HG03025 (cell line): ENCODE results near the gene WDR41.

Experiments
- ATAC-seq: cut with Tn5 transposase; IDR thresholded peaks from one replicate; pipeline ENCODE4 v1.9.1; 2021; ENCODE audit warnings: mild to moderate bottlenecking, moderate library complexity; ENCODE audit not compliant: unreplicated experiment, low FRiP score

WDR41 gene

GRCh38 chr5:77448831-77449230, 43.3 kb downstream of the WDR41 start:
- no peak for ATAC-seq

- ATAC-seq = no peak
Observed at GRCh38 chr5:77444356-77444755, 47.8 kb downstream of the WDR41 start.

- no peak for ATAC-seq
Observed at GRCh38 chr5:77443670-77444069, 48.4 kb downstream of the WDR41 start.

- no peak for ATAC-seq
Observed at GRCh38 chr5:77438071-77438470, 54.0 kb downstream of the WDR41 start.

GRCh38 chr5:77437194-77437593, 54.9 kb downstream of the WDR41 start:
- no peak for ATAC-seq

- no peak for ATAC-seq
Observed at GRCh38 chr5:77431719-77432118, 60.4 kb downstream of the WDR41 start.

- ATAC-seq = no peak
Observed at GRCh38 chr5:77431286-77431685, 60.8 kb downstream of the WDR41 start.

- ATAC-seq = no peak
Observed at GRCh38 chr5:77430726-77431125, 61.4 kb downstream of the WDR41 start.

GRCh38 chr5:77428526-77428925, 63.6 kb downstream of the WDR41 start:
- no peak for ATAC-seq

- no peak for ATAC-seq
Observed at GRCh38 chr5:77427998-77428397, 64.1 kb downstream of the WDR41 start.

- no peak for ATAC-seq
Observed at GRCh38 chr5:77426670-77427069, 65.4 kb downstream of the WDR41 start.

- ATAC-seq = no peak
Observed at GRCh38 chr5:77425998-77426659, 66.0 kb downstream of the WDR41 start.

GRCh38 chr5:77425420-77425819, 66.7 kb downstream of the WDR41 start:
- ATAC-seq = no peak

GRCh38 chr5:77424921-77425320, 67.2 kb downstream of the WDR41 start:
- ATAC-seq = no peak

GRCh38 chr5:77423022-77423750, 68.9 kb downstream of the WDR41 start:
- ATAC-seq = no peak

GRCh38 chr5:77420940-77421339, 71.2 kb downstream of the WDR41 start:
- ATAC-seq = no peak

- no peak for ATAC-seq
Observed at GRCh38 chr5:77419644-77420582, 72.2 kb downstream of the WDR41 start.

- no peak for ATAC-seq
Observed at GRCh38 chr5:77418601-77419581, 73.2 kb downstream of the WDR41 start.

- no peak for ATAC-seq
Observed at GRCh38 chr5:77418162-77418561, 74.0 kb downstream of the WDR41 start.

GRCh38 chr5:77413049-77413448, 79.1 kb downstream of the WDR41 start:
- ATAC-seq = no peak
